HG02943 (cell line): Measurements from ENCODE around the gene UBE2Q1.
A peak's percentile ranks its signal among the peaks of the same experiment; 100 is the strongest.

Experiments used
- ATAC-seq: cut with Tn5 transposase; IDR thresholded peaks from one replicate; pipeline ENCODE4 v1.9.1; 2021; ENCODE audit warnings: mild to moderate bottlenecking, low read depth, moderate library complexity; ENCODE audit not compliant: unreplicated experiment

UBE2Q1 gene

GRCh38 chr1:154578058-154578418 is 19.6 kb upstream of the UBE2Q1 start:
- no peak for ATAC-seq

GRCh38 chr1:154577346-154578057 is 19.0 kb upstream of the UBE2Q1 start:
- no peak for ATAC-seq

- ATAC-seq: no peak
Measured at GRCh38 chr1:154575951-154576566, 17.6 kb upstream of the UBE2Q1 start.

GRCh38 chr1:154575147-154575927 is 16.9 kb upstream of the UBE2Q1 start:
- ATAC-seq: no peak

GRCh38 chr1:154574716-154575115 is 16.3 kb upstream of the UBE2Q1 start:
- ATAC-seq: no peak

- ATAC-seq: no peak
Measured at GRCh38 chr1:154573168-154573510, 14.7 kb upstream of the UBE2Q1 start.

GRCh38 chr1:154572468-154573167 is 14.2 kb upstream of the UBE2Q1 start:
- ATAC-seq: no peak

GRCh38 chr1:154571964-154572288 is 13.5 kb upstream of the UBE2Q1 start:
- ATAC-seq: no peak

- ATAC-seq: no peak
Measured at GRCh38 chr1:154571244-154571963, 12.9 kb upstream of the UBE2Q1 start.

GRCh38 chr1:154568157-154568815 is 9.8 kb upstream of the UBE2Q1 start:
- ATAC-seq: no peak

GRCh38 chr1:154567386-154568156 is 9.1 kb upstream of the UBE2Q1 start, which contains the start of gene CHRNB2:
CHRNB2 (plus strand) TSS chr1:154567778; CDS start chr1:154568045, 267 bp downstream.
- ATAC-seq: no peak

- ATAC-seq: no peak
Measured at GRCh38 chr1:154565876-154566275, 7.4 kb upstream of the UBE2Q1 start.

- ATAC-seq: no peak
Measured at GRCh38 chr1:154559466-154560044, 1.1 kb upstream of the UBE2Q1 start.

GRCh38 chr1:154558720-154559465 is 431 bp upstream of the UBE2Q1 start:
- peak; percentile 86 for ATAC-seq

GRCh38 chr1:154557248-154557938 is 1.1 kb downstream of the UBE2Q1 start:
- no peak for ATAC-seq

- ATAC-seq: no peak
Measured at GRCh38 chr1:154556422-154556821, 2.0 kb downstream of the UBE2Q1 start.
